Activated naive CD4-positive, alpha-beta T cell treated with Interleukin-2 at 50 U/mL for 16 hours (primary cell): ENCODE data around the gene FRMPD4.

ENCODE experiments used
- DNase-seq: peaks from one replicate; pipeline ENCODE4 v3.0.0-alpha.2; 2020

Gene FRMPD4

DNA sequence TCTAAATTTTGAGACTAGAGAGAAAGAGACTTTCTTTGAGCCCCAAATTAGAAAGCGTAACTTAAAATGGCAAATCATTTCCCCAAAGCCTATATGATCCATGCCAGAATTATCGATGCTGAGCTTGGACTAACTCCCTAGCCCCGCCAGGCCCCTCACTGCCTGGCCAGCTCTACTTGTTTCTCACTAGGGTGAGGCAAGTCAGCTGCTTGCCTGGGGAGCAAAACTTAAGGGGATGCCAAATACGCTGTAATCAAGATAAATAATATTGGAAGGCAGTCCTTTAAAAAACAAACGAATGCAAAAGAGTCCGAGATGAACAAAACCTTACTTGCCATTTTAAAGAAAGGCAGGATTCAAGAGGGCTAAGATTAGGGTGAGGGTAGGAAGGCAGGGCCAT is 236.0 kb downstream of the FRMPD4 start:
- DNase-seq = no peak

- no peak for DNase-seq
Observed at GRCh38 chrX:12378253-12378652, 240.0 kb downstream of the FRMPD4 start.

GRCh38 chrX:12378706-12379105 is 240.4 kb downstream of the FRMPD4 start:
- DNase-seq = no peak

DNA sequence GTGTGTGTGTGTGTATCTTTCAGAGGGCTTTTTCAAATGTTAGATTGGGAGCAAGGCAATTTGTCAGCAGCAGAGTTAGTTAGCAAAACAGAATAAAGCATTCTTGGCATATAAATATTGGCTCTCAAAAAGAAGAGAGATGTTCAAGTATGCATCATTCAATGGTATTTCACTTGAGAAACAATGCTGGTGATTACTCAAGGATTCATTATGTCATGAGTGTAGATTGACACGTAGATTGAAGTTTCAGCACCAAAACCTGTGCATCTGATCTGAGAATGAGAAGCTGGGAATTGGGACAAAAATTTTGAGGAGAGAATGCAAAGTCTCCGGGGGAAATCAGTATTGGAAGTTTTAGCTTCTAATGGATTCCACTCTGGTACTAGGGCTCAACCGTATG is 241.4 kb downstream of the FRMPD4 start:
- no peak for DNase-seq

DNA sequence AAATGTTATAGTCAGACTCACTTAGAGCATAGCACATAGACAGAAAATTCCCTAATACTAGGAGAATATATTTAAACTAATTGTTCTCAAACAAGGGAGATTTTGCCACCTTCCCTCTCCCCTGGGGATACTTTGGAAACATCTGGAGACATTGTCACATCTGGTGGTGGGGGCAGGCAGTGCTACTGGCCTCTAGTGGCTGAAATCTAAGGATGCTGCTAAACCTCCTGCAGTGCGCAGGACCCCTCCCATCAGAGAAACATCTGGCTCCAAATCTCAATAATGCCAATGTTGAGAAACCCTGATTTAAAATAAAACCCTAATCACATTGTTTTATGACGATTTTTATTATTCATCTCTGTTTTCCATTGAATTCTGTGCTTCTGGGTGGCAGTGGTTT is 244.9 kb downstream of the FRMPD4 start:
- no peak for DNase-seq

DNA sequence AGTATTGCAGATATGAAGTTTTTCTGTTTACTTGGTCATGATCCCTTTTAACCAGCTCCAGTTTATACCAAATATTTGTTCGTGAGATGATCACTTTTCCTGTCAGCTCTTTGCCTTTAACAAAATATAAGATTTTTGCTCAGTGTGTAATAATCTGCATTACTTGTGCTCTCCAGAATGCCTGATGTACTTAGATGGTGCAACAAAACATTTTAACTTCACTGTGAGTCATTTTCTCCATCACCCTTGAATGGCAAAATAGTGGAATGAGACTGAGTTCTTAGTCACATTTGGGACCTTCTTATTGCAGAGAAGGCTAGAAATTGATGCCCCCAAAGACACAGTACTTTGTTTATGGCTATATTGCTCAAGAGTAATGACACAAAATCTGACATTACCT is 252.0 kb downstream of the FRMPD4 start:
- DNase-seq = no peak

DNA sequence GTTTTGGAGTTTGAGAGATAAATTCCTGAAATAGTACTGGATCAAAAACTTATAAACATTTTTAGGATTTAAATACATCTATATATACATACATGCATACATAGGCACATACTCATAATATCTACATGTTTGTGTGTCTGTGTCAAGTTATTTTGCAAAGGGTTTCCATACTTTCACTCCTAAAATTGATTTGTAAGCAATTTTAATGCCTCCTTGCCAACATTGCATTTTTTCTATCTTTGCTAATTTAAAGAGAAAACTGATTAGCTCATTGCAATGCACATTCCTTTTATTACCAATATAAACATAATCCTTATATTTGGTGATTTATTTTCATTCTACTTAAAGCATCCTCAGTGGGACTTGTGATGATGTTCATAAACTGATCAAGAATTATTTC is 258.3 kb downstream of the FRMPD4 start:
- no peak for DNase-seq

DNA sequence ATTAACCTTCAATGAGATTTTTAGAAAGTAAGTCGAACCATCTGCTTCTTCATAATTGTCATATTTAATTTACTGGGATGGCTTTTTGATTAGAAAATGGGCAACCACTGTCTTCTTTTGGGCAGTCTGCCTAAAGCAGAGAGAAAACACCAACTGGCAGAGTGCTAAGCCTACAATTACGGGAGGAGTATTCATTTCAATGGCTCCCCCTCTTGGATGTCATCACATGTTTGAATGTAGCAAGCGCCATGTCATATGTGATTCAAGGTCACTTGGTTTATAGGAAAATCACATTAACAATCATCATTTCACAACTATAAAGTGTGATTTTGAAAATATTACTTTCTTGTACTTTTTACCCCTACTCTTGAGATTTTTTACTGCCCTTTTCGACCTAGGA is 261.9 kb downstream of the FRMPD4 start:
- no peak for DNase-seq

- no peak for DNase-seq
Observed at GRCh38 chrX:12401252-12401651, 263.0 kb downstream of the FRMPD4 start.

GRCh38 chrX:12403474-12404082 is 265.3 kb downstream of the FRMPD4 start:
- no peak for DNase-seq

- no peak for DNase-seq
Observed at GRCh38 chrX:12405306-12405705, 267.0 kb downstream of the FRMPD4 start.

DNA sequence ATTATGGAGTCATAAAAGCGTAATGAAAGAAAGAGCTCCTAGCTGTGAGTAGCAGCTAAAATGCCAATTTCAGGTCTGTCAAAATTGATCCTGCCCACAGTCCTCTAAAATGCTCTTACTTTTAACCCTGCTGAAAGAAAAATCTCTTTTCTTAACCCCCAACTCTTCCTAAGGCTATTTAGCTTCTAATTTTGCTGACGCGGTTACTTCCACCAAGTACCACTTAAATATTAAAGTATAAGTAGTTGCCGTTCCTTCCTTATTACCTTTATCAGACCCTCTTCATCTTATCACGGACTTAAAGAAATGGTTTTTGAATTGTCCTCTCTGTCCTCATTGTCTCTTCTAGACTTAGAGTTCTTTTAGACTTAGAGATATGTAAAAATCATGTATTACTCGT is 272.2 kb downstream of the FRMPD4 start:
- no peak for DNase-seq

- no peak for DNase-seq
Observed at GRCh38 chrX:12411831-12412230, 273.6 kb downstream of the FRMPD4 start.

DNA sequence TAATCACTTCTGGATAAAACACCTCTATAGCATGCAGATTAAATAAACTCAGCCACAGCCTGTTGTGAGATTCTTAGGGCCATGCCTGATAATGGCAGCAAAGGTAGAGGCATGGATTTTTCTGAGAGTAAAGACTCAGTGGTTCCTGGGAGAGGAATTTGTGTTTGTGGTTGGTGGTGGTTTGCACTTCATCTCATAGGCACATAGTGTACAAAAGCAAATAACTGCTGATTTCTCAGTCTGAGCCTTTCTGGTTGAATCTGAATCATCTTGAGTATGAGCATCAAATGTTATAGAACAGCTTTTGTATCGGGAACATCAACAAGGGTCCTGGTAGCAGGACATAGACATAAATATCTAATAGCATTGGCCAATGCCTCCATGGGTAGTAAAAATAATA is 274.3 kb downstream of the FRMPD4 start:
- DNase-seq = no peak

DNA sequence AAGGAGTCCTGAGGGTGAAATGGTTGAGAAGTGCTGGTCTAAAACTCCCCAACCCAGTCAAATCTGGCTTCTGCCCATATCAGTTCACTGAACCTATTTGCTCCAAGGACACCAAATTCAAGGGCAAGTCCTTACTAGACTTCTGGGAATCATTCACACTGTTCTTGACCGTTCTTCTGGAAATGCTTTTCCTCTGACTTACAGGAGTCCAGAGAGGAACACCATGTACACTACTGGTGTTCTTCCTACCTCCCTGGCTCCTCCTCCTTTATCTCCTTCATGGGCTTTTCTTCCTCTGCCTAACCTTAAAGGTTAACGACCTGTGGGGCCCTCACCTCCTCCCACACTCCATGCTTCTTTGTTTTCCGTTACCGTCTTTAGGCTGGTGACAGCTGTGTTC is 281.3 kb downstream of the FRMPD4 start:
- no peak for DNase-seq

DNA sequence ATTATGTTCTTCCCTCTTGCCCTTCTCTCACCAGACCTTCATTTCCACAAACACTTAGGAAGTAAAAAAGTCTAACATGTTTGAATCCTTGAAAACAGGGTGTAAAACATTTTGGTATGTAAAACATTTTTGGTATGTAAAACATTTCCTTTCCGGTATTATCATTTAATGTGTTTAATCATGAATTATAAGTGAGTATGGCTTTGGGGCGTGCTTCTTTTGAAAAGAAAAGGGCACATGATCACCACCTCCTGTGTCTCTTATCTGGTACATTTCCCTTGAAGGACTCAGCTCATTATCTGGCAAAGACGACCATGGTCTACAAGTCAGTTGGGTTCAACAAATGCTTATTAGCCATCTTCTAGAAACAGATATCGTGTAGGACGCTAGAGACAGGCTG is 283.6 kb downstream of the FRMPD4 start:
- DNase-seq = no peak

- no peak for DNase-seq
Observed at GRCh38 chrX:12423346-12423745, 285.1 kb downstream of the FRMPD4 start.

DNA sequence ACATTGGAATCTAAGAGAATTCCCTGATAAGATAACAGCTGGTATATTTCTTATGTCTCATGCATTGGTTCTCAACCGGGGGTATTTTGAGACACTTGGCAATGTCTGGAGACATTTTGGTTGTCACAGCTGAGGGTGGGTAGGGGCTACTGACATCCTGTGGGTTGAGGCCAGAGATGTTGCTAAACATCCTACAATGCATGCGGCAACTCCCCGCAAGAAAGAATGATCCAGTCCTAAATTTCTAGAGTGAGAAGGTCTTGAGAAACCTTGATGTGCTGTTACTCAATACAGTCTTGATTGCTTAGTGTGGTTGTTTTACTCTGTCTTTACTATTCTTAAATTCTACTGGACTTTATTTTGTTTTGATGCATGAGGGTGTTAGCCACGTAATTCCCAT is 287.2 kb downstream of the FRMPD4 start:
- no peak for DNase-seq

- no peak for DNase-seq
Observed at GRCh38 chrX:12426420-12426819, 288.1 kb downstream of the FRMPD4 start.

- DNase-seq = no peak
Observed at GRCh38 chrX:12434493-12434892, 296.2 kb downstream of the FRMPD4 start.

DNA sequence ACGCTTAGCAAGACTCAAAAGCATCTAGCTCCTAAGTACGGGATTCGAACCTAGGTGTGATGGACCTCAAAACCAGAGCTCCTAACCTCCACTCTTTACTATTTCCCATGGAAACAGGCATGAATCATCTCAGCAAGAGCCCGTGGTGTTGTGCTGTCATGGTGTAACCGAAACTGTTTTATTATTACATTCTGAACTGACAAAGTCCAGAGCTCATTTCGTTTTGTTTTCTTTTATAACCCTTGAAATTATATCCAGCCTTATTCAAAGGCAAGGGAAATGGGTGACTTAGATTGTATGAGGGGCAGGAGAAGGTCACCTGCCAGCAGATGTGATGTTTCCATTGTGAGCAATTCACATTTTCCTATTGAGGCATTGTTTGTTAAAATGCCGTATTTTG is 301.1 kb downstream of the FRMPD4 start:
- no peak for DNase-seq

GRCh38 chrX:12440246-12440645 is 302.0 kb downstream of the FRMPD4 start:
- no peak for DNase-seq

DNA sequence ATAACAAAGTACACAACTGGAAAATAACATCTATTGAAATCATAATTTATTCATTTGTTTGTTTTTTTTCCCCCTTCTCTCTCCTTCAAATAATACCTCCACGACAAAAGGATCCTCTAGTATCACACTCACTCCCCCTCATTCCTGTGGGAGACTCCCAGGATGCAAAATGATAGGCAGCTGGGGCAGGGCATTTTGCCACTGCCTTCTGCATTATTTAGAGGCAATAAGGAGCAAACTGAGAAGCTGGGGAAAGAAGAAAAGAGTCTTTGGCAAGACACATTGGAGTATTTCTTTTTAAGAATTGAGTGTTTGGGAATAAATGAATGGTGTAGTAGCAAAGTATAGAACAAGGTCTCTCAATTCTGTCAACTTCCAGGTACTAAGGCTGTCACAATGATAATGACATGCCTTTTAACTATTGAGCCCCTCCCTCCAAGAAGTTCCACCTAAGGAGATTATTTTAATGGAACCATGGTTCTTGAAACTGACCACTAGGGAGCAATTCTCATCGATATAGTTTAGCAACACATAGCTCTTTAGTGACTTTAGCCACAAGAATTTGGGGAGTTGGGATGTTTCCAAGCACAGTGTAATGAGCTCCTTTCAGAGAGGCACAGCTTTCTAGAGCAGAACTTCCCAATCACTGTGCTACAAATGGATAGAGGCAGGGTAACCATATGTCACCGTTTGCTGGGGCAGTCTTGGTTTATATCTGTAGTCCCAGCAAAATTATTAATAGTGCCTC is 303.3 kb downstream of the FRMPD4 start:
- DNase-seq = no peak

GRCh38 chrX:12443534-12444098 is 305.3 kb downstream of the FRMPD4 start:
- DNase-seq = no peak
